D721Med (cell line): ENCODE results near the gene SYNE2.

ENCODE experiments used
- DNase-seq: peaks from one replicate; pipeline ENCODE4 v3.0.0; 2011; ENCODE audit warnings: low spot score; ENCODE audit not compliant: insufficient read length
- FAIRE-seq: peaks from 2 replicates; lab custom pipeline; 2011; peaks lifted over from hg19 to GRCh38; lab: Jason Lieb, UNC
- TF ChIP-seq, protein P1 (sequence below): IDR thresholded peaks from 2 replicates; pipeline ENCODE4 v1.5.1; 2012; ENCODE audit warnings: mild to moderate bottlenecking, control low read depth; ENCODE audit not compliant: insufficient read depth; ENCODE audit errors: missing control alignments

Gene SYNE2

DNA sequence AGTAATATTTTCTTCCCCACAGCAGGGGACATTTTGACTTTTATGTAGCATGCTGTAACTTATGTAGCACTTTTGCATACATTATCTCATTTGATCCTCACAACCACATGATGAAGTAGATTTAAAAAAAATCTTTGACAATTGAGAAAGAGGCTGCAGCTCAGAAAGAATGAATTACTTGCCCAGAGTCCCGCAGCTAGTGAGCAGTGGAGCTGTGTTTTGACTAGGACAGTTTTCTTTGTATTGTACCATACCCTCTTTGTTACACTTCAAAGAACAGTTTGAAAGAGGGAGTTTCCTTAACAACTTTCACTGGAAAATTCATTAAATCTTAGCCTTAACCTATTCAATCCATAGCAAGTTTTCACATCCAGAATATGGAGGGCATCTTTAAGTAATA is 58.6 kb downstream of the SYNE2 start:
- FAIRE-seq: no peak
- TF ChIP-seq, protein P1, sequence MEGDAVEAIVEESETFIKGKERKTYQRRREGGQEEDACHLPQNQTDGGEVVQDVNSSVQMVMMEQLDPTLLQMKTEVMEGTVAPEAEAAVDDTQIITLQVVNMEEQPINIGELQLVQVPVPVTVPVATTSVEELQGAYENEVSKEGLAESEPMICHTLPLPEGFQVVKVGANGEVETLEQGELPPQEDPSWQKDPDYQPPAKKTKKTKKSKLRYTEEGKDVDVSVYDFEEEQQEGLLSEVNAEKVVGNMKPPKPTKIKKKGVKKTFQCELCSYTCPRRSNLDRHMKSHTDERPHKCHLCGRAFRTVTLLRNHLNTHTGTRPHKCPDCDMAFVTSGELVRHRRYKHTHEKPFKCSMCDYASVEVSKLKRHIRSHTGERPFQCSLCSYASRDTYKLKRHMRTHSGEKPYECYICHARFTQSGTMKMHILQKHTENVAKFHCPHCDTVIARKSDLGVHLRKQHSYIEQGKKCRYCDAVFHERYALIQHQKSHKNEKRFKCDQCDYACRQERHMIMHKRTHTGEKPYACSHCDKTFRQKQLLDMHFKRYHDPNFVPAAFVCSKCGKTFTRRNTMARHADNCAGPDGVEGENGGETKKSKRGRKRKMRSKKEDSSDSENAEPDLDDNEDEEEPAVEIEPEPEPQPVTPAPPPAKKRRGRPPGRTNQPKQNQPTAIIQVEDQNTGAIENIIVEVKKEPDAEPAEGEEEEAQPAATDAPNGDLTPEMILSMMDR: no peak
- no peak for DNase-seq

GRCh38 chr14:63912286-63912685 is 59.5 kb downstream of the SYNE2 start:
- TF ChIP-seq, protein P1: no peak
- FAIRE-seq (no peak), DNase-seq (no peak)

DNA sequence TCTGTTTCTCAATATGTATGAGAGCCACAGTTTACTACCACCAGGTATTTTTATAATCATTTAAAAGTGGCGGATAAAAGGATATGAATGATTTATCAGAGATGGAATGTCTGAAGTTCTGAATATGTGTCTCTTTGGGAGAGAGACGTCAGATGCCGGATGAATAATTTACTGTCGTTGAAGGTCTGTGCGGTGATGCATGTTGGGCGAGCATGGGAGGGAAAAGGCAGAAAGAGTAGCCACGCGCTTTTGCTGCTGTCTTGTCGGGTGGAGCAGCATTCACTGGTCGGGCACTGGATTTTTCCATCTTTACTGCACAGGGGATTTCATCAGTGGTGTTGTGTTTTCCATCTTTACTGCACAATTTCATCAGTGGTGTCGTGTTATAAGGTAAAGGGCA is 65.6 kb downstream of the SYNE2 start:
- DNase-seq: no peak
- no peak for FAIRE-seq

DNA sequence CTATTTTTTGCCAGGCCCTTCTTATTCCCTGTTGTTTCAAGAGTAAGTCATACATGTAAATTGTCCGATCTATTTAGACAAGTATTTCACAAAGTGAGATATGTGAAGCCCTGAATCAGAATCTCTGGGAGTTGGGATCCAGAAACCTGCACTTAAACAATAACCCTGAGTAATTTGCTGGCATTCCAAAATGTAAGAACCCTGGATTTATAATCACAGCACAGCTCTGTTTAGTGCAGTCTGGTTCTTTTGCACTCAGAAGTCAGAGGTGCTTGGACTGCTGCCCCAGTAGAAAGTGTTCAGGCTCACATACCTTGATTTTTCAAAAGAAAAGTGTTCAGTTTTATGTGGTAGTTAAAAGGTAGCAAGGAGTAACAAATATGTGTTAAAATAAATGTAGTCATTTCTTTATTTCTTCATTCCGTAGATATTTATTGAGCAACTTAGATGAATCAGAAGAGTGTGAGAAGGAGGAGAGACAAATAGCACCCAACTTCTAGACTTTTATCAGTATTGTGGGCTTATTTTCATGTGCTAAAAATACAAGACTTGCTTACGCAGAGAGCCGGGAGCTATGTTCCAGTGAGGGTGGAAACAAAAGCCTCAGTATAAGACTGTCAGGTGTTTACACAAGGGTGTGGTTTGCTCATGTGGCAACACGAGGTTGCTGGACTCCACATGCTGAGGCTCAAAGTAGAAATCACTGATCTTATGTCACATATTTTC is 70.1 kb downstream of the SYNE2 start:
- FAIRE-seq (no peak), DNase-seq (no peak)
- TF ChIP-seq, protein P1: no peak

More for the DNA sequence above, 65.6 kb downstream of the SYNE2 start:
- TF ChIP-seq, protein P1: no peak

- DNase-seq (no peak), FAIRE-seq (no peak)
- TF ChIP-seq, protein P1: no peak
These were observed 70.6 kb downstream of the SYNE2 start for GRCh38 chr14:63923422-63923752.

DNA sequence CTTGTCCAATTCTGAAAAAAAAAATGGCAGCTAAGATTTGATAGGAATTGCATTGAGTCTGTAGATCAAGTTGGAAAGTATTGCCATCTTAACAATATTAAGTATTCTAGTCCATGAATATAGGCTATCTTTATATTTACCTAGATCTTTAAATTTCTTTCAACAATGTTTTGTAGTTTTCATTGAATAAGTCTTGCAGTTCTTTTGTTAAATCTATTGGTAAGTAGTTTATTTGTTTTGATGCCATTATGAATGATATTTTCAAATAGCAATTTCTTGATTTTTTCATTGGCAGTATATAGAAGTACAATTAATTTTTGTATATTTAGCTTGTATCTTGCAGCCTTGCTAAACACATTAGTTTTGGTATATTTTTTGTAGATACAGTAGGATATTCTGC is 71.6 kb downstream of the SYNE2 start:
- TF ChIP-seq, protein P1: no peak
- no peak for FAIRE-seq
- no peak for DNase-seq

DNA sequence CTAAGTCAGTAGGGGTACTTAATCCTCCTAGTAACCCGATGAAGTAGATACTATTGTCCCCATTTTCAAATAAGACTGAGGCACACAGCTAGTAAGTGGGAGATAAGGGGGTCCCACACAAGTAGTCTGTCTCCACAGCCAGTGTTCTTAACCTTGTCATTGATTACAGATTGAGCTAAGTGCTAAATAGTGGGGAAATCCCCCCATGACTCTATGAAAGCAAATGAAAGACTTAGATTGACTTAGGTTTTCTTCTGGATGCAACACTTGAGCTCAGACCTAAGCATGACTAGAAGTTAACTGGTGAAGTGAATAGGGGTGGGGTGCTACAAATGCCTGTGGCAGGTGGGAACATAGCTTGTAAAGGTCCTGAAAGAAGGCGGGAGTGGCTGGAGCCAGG is 73.8 kb downstream of the SYNE2 start:
- no peak for DNase-seq
- no peak for FAIRE-seq
- TF ChIP-seq, protein P1: no peak
